MM.1S (cell line): ENCODE results near the gene ZFYVE28.

Source experiments
- EZH2 ChIP-seq: fragments of 300-600 bp; sonication (generic); optimal IDR thresholded peaks from 2 replicates; pipeline ENCODE3; 2017; ENCODE audit warnings: low read depth, mild to moderate bottlenecking, antibody characterized with exemption, low read length, mixed read lengths
- TF ChIP-seq, protein P1 (sequence below): fragments of 300-600 bp; sonication (generic); IDR thresholded peaks from 2 replicates; pipeline ENCODE4 v1.5.1; 2016; ENCODE audit warnings: antibody characterized with exemption, low read length, mixed read lengths

DNA sequence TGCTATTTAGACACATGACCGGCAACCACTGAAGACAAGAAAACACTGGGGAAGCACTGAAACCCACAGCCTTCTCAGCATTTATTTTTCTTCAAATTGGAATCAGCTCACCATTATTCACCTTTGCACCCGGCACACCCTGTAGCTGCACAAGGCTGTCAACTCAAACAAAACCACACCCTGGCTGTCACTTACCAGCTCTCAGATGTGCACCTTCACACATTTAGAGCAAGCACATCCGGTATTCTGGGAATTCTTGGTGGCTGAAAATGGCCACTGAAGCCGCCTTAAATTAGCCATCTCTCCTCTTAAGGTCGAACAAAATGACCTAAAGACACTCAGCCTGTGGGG, 5.9 kb downstream of the ZFYVE28 start:
- TF ChIP-seq, protein P1, sequence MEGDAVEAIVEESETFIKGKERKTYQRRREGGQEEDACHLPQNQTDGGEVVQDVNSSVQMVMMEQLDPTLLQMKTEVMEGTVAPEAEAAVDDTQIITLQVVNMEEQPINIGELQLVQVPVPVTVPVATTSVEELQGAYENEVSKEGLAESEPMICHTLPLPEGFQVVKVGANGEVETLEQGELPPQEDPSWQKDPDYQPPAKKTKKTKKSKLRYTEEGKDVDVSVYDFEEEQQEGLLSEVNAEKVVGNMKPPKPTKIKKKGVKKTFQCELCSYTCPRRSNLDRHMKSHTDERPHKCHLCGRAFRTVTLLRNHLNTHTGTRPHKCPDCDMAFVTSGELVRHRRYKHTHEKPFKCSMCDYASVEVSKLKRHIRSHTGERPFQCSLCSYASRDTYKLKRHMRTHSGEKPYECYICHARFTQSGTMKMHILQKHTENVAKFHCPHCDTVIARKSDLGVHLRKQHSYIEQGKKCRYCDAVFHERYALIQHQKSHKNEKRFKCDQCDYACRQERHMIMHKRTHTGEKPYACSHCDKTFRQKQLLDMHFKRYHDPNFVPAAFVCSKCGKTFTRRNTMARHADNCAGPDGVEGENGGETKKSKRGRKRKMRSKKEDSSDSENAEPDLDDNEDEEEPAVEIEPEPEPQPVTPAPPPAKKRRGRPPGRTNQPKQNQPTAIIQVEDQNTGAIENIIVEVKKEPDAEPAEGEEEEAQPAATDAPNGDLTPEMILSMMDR, result no peak
- TF ChIP-seq EZH2, result no peak
